Measurements from ENCODE around the gene OR5K3.

DNA sequence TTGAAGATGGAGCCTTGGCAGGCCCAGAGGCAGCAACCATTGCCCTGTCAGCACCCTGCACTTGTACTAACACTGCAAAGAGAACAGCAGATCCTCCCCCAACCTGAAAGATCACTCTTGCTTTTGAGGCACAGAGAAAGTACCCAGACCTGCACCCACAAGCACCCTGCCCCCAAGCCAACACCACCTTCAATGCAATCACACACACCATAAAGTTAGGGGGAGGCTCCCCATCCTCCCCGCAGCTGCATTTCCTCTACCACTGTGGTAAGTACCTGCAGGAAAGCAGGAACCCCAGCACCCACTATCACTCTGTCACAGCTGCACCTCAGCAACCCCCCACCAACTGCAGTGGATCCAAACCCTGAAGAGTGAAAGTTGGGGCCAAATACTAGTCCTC is 12.0 kb downstream of the OR5K3 start:
- TF ChIP-seq POLR2A (IDR thresholded peaks at IDR 0.05) (no peak), CTCF (IDR thresholded peaks at IDR 0.05) (no peak), EP300 (IDR thresholded peaks at IDR 0.05) (no peak), POLR2AphosphoS5 (IDR thresholded peaks at IDR 0.05) (no peak)

Measured in sigmoid colon (tissue), 4 donors.